ENCODE results near the gene EFNA5.

Gene EFNA5

DNA sequence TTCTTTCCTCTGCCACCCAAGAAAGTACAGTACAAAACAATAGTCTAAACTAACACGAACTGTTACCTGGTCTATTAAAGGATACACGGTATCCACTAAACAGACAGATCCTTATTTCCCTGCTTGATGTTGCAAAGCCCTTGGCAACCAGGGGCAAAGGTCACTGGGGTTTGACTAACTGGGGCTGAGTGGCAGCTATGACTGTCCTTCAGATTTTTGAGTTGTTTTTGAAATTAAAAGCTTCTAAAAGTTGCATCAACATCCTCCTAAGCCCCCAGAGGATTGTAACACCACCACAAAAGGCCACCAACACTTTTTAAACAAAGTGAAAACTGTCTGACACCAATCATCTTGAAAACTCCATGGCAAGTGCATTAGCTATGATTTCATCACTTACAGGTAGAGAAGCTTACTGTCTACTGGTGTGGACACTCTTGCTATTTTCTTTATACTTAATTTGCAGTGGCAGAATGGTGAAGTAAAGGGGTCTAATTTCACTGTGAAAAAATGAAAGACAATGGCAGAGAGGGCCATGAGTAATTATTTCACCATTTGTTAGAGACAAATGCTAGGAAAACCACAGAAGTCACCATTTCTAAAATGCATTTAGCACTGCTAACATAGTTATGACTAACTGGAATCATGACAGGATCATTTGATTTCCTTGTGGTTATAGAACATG lies 292.4 kb downstream of the EFNA5 start:
- no peaks in the 10 kb centered on the region for H3K9me3 ChIP-seq (ENCODE audit: control insufficient read depth, insufficient read depth, low read length)
- H3K4me1 ChIP-seq (ENCODE audit: insufficient read depth, low read length) = peaks cover 6% of the 10 kb centered on the region
- no peak overlapping the region for H3K9ac ChIP-seq (ENCODE audit: low read depth, low read length)
- no peaks in the 10 kb centered on the region for H3K36me3 ChIP-seq (ENCODE audit: insufficient read depth, low read length)

DNA sequence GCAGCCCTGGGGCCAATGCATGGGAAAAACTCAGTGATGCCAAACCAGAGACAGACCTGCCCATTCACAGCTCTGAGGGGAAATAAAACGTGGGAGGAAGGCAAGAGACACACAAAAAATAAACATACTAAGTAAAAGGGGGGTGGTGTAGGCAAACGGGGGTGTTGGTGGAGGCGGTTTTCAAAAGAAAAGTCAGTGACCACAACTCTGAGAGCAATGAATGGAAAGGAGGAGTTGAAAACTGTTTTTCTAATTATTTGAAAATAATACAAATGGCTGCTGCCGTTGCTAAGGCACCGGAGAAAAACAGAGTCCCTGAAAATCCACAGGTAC lies 293.5 kb downstream of the EFNA5 start:
- no peaks in the 10 kb centered on the region for H3K36me3 ChIP-seq (ENCODE audit: insufficient read depth, low read length)
- no peak overlapping the region for H3K9ac ChIP-seq (ENCODE audit: low read depth, low read length)
- peaks cover 6% of the 10 kb centered on the region for H3K4me1 ChIP-seq (ENCODE audit: insufficient read depth, low read length)
- H3K9me3 ChIP-seq (ENCODE audit: control insufficient read depth, insufficient read depth, low read length) = no peaks in the 10 kb centered on the region

DNA sequence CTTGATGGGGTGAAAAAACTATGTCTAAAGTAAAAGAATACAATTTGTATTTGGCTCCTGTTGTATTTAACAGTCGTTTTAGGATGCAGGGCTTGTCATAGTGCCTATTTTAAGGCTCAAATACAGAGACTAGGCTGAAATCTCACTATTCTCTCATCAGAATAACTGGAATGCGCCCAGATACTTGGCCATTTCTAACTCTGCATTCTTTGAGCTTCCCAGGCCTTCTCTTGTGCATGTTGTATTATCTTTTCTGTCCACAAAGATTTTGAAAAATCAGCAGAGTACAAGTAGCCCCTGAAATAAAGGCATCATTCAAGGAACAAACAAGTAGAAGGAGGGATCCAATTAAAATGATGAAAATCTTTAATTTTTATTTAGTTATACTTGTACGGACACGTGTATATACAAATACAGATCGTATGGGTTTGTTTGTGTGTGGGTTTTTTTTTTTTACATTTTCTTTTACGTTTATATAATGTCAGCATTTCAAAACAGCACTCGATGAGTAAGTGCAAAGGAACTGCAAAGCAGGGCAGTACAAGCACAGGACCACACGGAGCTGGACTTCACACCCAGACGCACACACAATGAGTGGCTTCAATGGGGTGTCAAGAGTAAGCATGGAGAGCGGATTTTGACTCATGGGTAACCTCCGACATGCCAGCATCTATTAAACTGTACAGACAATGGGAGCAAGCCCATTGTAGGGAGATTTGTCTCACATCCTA lies 294.0 kb downstream of the EFNA5 start:
- H3K9me3 ChIP-seq (ENCODE audit: control insufficient read depth, insufficient read depth, low read length) = no peaks in the 10 kb centered on the region
- peaks cover 6% of the 10 kb centered on the region for H3K4me1 ChIP-seq (ENCODE audit: insufficient read depth, low read length)
- no peaks in the 10 kb centered on the region for H3K36me3 ChIP-seq (ENCODE audit: insufficient read depth, low read length)
- no peak overlapping the region for H3K9ac ChIP-seq (ENCODE audit: low read depth, low read length)

DNA sequence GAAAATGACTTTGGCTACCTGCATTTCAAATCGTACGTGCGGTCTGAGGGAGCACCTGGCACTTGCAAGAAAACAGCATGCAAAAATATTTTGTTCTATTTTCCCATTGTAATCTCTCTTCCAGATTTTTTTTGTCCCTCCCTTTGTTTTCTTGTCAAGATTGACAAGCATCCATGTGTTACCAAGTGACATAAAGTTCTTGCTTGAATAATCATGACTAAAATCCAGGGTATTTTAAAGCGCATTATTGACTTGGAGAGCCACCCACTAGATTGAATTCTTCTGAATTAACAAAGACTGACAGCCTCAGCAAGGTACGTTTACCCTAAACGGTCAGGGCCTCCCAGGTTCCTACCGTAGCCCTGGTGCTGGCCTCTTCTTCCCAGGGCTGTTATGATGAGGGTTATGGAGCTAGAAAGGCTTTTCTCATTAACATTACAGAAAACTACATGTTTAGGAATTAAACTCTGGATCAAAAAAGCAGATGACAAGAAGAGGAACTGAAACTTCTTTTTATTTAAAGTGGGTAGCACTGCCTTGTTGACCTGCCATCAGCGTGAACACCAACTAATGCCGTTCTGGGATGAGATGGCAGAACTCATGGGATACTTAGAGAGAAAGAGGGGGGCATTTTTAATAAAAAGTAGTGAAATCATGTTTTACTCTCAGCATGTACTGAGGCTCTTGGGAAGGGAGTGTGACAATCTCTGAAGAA lies 297.0 kb downstream of the EFNA5 start:
- Histone ChIP-seq H3K9me3 (ENCODE audit: control insufficient read depth, insufficient read depth, low read length) (no peaks in the 10 kb centered on the region), H3K9ac (ENCODE audit: low read depth, low read length) (no peak overlapping the region), H3K36me3 (ENCODE audit: insufficient read depth, low read length) (no peaks in the 10 kb centered on the region), H3K4me1 (ENCODE audit: insufficient read depth, low read length) (no peaks in the 10 kb centered on the region; the same call in 1 of the 2 replicates)

DNA sequence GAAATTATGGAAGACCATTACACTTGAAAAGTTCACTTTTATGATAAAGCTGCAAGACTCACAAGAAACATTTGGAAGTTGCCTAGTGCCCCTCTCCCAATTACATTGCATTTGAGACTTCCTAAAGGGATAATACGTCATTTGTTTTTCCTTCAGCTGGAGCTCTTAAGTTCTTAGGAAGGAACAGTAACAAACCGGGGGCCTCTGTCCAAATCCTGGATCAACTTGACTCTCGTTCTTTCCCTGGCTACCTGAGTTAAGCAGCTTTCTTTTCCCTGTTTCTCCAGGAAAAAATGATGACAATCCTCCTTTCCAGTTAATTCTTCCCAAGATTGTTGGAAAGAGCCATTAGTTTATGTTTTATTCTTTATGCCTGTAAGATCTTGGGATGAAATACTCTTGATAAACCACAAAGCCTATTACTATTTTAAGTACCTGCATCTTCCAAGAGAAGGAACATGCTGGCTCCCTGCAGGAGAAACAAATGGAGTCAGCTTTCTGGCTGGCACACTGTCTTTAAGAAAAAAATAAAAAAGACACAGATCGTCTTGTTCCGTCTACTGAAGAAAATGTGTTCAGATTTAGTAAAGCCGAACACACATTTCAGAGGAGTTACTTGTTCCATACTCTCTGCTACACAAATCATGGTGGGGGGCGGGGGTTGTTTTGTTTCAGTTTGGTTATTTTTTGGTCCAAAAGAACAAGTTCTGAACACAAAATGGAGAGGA lies 297.9 kb downstream of the EFNA5 start:
- no peaks in the 10 kb centered on the region for H3K36me3 ChIP-seq (ENCODE audit: insufficient read depth, low read length)

DNA sequence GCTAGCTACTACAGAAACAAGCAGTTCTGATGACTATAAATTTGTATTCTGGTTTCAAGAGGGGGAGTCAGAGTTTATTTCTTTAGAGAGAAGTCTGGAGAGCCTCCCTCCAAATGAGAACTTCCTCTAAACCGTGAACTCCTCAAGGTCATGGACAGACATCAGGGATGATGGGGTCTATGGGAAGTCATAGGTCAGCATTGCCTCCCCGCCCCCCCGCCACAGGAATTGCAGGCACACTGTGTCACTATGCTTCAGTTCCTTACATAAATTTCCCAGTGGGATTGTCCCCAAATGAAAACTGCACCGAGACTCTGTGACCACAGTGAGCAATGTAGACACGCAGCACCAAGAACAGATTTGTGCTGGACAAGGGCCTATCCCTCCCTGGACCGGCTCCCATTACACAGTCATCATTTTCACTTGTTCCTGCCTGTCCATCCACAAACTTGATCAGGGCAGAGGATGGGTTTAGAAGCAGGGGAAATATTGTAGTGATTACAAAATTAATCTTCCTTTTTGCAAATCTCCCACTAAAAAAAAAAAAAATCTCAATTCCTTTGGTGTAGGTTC lies 300.3 kb downstream of the EFNA5 start:
- no peaks in the 10 kb centered on the region for H3K36me3 ChIP-seq (ENCODE audit: insufficient read depth, low read length)
- peaks cover 20% of the 10 kb centered on the region for H3K4me1 ChIP-seq (ENCODE audit: insufficient read depth, low read length)
- no peaks in the 10 kb centered on the region for H3K9me3 ChIP-seq (ENCODE audit: control insufficient read depth, insufficient read depth, low read length)
- no peak overlapping the region for H3K9ac ChIP-seq (ENCODE audit: low read depth, low read length)

More for the DNA sequence above, 297.9 kb downstream of the EFNA5 start:
- H3K9ac ChIP-seq (ENCODE audit: low read depth, low read length) = no peak overlapping the region
- H3K9me3 ChIP-seq (ENCODE audit: control insufficient read depth, insufficient read depth, low read length) = no peaks in the 10 kb centered on the region
- H3K4me1 ChIP-seq (ENCODE audit: insufficient read depth, low read length) = peaks cover 4% of the 10 kb centered on the region

DNA sequence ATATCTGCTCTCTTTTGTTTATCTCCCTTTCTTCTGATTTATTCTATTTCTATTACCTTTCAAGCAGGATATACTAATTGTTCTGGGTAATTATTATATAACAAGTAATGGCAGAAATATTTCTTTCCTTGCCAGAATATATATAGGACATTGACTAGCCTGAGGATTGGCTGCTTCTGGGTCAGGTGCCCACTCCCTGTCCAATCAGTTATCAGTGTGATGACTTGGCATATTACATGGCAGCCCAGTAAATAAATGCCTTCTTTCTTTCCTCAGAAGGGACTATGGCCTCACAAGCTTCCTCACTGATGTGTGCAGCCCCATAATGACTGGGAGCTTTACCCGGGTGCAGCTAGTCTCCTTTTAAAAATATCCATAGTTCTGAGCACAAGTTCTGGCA lies 301.1 kb downstream of the EFNA5 start:
- Histone ChIP-seq H3K9ac (ENCODE audit: low read depth, low read length) (no peak overlapping the region), H3K36me3 (ENCODE audit: insufficient read depth, low read length) (no peaks in the 10 kb centered on the region), H3K9me3 (ENCODE audit: control insufficient read depth, insufficient read depth, low read length) (no peaks in the 10 kb centered on the region), H3K4me1 (ENCODE audit: insufficient read depth, low read length) (peaks cover 23% of the 10 kb centered on the region)

DNA sequence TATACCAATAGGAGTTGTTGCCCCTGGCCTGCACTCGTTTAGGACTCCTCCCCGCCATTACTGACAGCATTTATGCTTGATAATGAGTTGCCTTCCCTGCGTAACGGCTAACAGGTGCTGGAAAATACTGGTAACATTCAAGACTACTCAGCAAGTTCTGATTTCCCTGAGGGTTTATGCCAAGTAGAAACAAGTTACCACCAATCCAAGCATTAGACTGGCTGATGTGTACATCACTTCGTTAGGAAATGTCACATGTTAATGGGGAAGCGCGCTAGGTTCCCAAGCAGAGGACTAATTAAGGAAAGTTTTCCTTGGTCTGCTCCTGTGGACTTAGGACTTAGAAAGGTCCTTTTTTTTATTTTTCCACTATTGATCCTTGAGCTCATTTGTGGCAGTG lies 302.1 kb downstream of the EFNA5 start:
- Histone ChIP-seq H3K4me1 (ENCODE audit: insufficient read depth, low read length) (peaks cover 23% of the 10 kb centered on the region), H3K9ac (ENCODE audit: low read depth, low read length) (no peak overlapping the region), H3K36me3 (ENCODE audit: insufficient read depth, low read length) (no peaks in the 10 kb centered on the region), H3K9me3 (ENCODE audit: control insufficient read depth, insufficient read depth, low read length) (no peaks in the 10 kb centered on the region)

DNA sequence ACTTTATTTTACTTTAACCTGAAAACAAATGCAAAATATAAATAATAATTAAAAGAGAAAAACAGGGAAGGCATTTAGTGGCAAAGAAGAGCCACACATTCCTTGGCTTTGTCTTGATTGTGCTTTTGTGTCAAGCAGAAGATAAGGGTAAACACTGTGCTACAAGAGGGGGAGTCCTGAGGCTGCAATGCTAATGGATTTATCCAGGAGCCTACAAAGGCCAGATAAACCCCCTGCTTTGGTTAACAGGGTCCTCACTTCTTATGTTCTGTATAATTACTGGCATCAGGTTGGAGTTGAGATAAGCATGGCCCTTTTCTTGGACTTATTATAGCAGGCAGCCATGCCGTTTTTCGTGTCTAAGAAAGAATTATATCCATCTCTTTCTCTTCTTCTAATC lies 302.8 kb downstream of the EFNA5 start:
- Histone ChIP-seq H3K9me3 (ENCODE audit: control insufficient read depth, insufficient read depth, low read length) (no peaks in the 10 kb centered on the region), H3K9ac (ENCODE audit: low read depth, low read length) (no peak overlapping the region), H3K36me3 (ENCODE audit: insufficient read depth, low read length) (no peaks in the 10 kb centered on the region), H3K4me1 (ENCODE audit: insufficient read depth, low read length) (peaks cover 23% of the 10 kb centered on the region)

DNA sequence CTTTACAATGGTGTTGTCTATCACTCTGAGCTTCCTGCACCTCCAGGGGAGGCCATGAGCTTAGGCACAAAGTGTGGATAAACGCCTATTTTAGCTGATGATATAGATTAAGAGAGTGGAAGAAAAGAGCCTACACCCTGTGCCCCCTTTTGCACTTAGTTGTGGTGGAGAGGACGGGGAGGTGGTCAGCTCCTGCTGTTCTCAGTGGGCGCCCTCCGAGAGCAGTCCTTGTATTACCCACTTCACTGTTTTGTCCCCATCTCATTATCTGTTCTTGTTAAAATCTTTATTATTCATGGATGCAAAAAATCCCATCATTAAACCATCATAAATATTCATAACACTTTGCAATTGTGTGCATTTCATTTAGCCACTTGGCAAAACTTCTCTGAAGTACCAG lies 303.3 kb downstream of the EFNA5 start:
- H3K36me3 ChIP-seq (ENCODE audit: insufficient read depth, low read length) = no peaks in the 10 kb centered on the region
- no peak overlapping the region for H3K9ac ChIP-seq (ENCODE audit: low read depth, low read length)
- H3K9me3 ChIP-seq (ENCODE audit: control insufficient read depth, insufficient read depth, low read length) = no peaks in the 10 kb centered on the region
- H3K4me1 ChIP-seq (ENCODE audit: insufficient read depth, low read length) = peaks cover 23% of the 10 kb centered on the region

DNA sequence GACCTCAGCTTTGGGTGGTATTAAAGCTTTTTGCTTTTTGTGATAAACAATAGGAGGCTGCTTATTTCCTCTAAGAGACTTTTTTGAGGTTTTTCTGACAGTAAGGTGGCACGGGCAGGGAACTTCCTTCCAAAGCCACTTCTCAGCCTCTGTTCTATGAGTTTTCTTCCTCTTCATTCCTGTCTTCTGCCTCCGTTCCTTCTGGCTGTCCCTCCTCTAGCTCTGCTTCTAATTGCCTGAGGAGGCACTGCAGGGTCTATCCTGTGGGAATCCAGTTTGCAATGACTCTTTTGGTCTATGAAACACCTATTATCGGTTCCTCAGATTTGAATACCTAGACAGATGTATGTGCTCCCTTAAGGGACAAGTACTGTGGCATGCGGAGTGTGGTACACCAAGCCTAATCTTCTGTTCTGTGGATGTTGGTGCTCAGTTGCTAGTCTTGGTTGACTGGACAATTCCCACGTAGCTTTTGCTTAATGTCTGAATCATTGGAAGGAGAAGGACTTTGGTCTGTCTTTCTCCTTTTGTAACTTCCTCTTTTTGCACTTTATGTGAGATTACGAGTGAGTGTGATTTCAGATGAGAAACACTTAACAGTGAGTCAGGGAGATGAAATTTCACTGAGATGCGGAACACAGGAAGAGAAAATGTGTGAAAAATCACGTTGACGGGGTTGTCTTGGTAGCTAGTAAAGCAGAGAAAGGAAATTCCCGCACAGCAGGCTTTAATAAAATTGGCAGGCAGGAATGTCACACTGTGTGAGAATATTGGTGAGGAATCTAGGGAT lies 305.2 kb downstream of the EFNA5 start:
- H3K4me1 ChIP-seq (ENCODE audit: insufficient read depth, low read length) = peaks cover 23% of the 10 kb centered on the region
- no peak overlapping the region for H3K9ac ChIP-seq (ENCODE audit: low read depth, low read length)
- no peaks in the 10 kb centered on the region for H3K9me3 ChIP-seq (ENCODE audit: control insufficient read depth, insufficient read depth, low read length)
- H3K36me3 ChIP-seq (ENCODE audit: insufficient read depth, low read length) = no peaks in the 10 kb centered on the region

DNA sequence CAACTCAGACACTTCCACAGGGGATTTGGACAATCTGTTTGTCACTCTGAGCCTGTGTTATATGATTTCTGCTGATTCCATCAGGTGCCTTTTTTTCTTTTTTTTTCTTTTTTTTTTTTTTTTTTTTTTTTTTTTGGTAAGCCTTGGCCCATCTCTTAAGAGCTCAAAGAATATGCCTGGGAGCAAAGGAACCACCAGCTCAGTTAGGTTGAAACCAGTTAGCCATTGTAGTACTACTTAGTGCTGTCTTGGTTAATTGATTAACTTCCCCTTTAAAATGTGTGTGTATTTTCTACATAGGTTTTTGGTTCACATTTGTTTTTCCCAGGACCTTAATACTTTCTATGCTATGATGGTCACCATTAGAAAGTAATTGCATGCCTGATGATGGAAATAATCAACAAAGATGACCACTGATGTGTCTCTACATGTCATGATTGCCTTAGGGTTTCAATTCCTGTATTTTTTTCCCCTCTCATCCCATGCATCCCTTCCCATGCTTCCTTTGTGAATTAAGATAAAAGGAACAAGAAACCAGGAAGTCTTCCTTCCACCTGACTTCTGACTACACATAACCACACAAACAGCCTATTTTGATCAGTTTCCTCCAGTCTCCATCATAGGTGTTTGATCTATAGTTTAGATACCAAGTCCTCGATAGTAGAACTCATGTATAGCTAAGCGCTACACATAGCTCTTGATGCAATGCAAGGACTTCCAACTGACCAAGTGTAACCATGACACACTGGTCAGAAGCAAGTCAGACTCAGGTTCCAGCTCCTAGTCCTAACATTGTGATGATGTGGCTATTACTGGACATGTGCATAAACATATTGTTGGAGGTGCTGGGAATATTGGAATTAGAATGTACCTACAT lies 306.1 kb downstream of the EFNA5 start:
- no peak overlapping the region for H3K9ac ChIP-seq (ENCODE audit: low read depth, low read length)
- H3K9me3 ChIP-seq (ENCODE audit: control insufficient read depth, insufficient read depth, low read length) = no peaks in the 10 kb centered on the region
- H3K4me1 ChIP-seq (ENCODE audit: insufficient read depth, low read length) = peaks cover 23% of the 10 kb centered on the region
- H3K36me3 ChIP-seq (ENCODE audit: insufficient read depth, low read length) = no peaks in the 10 kb centered on the region

DNA sequence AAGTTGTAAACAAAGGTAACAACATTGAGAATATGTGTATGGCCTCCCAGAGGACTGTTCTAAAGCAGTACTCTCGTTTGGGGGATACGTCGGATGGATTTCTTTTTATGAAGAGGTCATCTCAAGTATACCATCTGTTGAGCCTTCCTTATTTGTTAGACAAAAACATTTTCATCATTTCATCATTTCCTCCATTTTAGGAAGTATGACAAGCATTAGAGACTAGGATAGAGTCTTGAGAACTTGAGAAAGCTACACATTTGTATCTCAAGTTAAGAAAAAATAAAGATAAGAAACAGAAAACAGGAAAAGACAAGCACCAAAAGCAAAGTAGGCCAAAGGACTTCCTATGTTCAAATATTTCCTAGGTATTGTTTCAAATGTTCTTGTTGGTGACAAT lies 307.0 kb downstream of the EFNA5 start:
- H3K4me1 ChIP-seq (ENCODE audit: insufficient read depth, low read length) = peaks cover 23% of the 10 kb centered on the region
- no peaks in the 10 kb centered on the region for H3K36me3 ChIP-seq (ENCODE audit: insufficient read depth, low read length)
- no peak overlapping the region for H3K9ac ChIP-seq (ENCODE audit: low read depth, low read length)
- H3K9me3 ChIP-seq (ENCODE audit: control insufficient read depth, insufficient read depth, low read length) = no peaks in the 10 kb centered on the region
